VCaP (cell line): ENCODE measurements around the gene OTOP1.

Experiments
- H3K27ac ChIP-seq: fragments of 450-650 bp; 2 replicates; pipeline ENCODE4 v1.5.1; 2017
- CTCF ChIP-seq: fragments of 450-650 bp; conservative IDR thresholded peaks from 2 replicates; pipeline ENCODE4 v1.5.1; 2017; ENCODE audit warnings: mild to moderate bottlenecking, moderate library complexity

The OTOP1 gene

GRCh38 chr4:4226606-4227438 lies at the start of gene OTOP1:
Gene OTOP1, minus strand, starts transcription at chr4:4226929. Its CDS starts 65 bp downstream, at chr4:4226864.
- no peak for TF ChIP-seq CTCF

GRCh38 chr4:4274226-4274625 lies 47.5 kb upstream of the OTOP1 start:
- no peak overlapping the region for H3K27ac ChIP-seq

More at GRCh38 chr4:4226606-4227438, at the start of gene OTOP1:
- no peak within 1 kb of the TSS for H3K27ac ChIP-seq

GRCh38 chr4:4271912-4272311 lies 45.2 kb upstream of the OTOP1 start:
- no peak for TF ChIP-seq CTCF
- no peak overlapping the region for H3K27ac ChIP-seq

More at GRCh38 chr4:4274226-4274625, 47.5 kb upstream of the OTOP1 start:
- TF ChIP-seq CTCF, result no peak

- H3K27ac ChIP-seq, result no peak overlapping the region
- TF ChIP-seq CTCF, result no peak
Measured at GRCh38 chr4:4270529-4270928, 43.8 kb upstream of the OTOP1 start.

- no peak for TF ChIP-seq CTCF
Measured at GRCh38 chr4:4269856-4270255, 43.1 kb upstream of the OTOP1 start.

GRCh38 chr4:4269331-4269731 lies 42.6 kb upstream of the OTOP1 start:
- TF ChIP-seq CTCF, result no peak
- no peak overlapping the region for H3K27ac ChIP-seq

More at GRCh38 chr4:4269856-4270255, 43.1 kb upstream of the OTOP1 start:
- no peak overlapping the region for H3K27ac ChIP-seq

GRCh38 chr4:4268776-4269175 lies 42.0 kb upstream of the OTOP1 start:
- no peak overlapping the region for H3K27ac ChIP-seq

More at GRCh38 chr4:4268776-4269175, 42.0 kb upstream of the OTOP1 start:
- no peak for TF ChIP-seq CTCF
